ENCODE measurements around the gene KCNMA1.
"Not testable (repeated sequence)": the region's sequence is repeated elsewhere in the genome, so short reads cannot be mapped to it uniquely, and the experiment has no call there.

The KCNMA1 gene

GRCh38 chr10:77522268-77522809 is 115.3 kb downstream of the KCNMA1 start:
- no peak for TF ChIP-seq CTCF (IDR thresholded peaks at IDR 0.05)

GRCh38 chr10:77520995-77521394 is 116.6 kb downstream of the KCNMA1 start:
- Histone ChIP-seq H3K9me3 (no peaks in the 10 kb centered on the region), H3K36me3 (no peaks in the 10 kb centered on the region), H3K4me3 (ENCODE audit: low read depth in 1 of 2, low read length in 1 of 2) (no peak overlapping the region), H3K27ac (no peak overlapping the region), H3K4me1 (ENCODE audit: control insufficient read depth in 1 of 2, insufficient read depth in 1 of 2, low read depth in 1 of 2, low read length in 1 of 2) (no peaks in the 10 kb centered on the region), H3K27me3 (peaks cover 28% of the 10 kb centered on the region)
- no peak for TF ChIP-seq CTCF (IDR thresholded peaks at IDR 0.05)

More at GRCh38 chr10:77522268-77522809, 115.3 kb downstream of the KCNMA1 start:
- H3K4me3 ChIP-seq (ENCODE audit: low read depth in 1 of 2, low read length in 1 of 2) = no peak overlapping the region
- H3K27me3 ChIP-seq = peaks cover 28% of the 10 kb centered on the region
- H3K27ac ChIP-seq = no peak overlapping the region
- no peaks in the 10 kb centered on the region for H3K9me3 ChIP-seq
- H3K36me3 ChIP-seq = no peaks in the 10 kb centered on the region
- no peaks in the 10 kb centered on the region for H3K4me1 ChIP-seq (ENCODE audit: control insufficient read depth in 1 of 2, insufficient read depth in 1 of 2, low read depth in 1 of 2, low read length in 1 of 2)

GRCh38 chr10:77520290-77520689 is 117.3 kb downstream of the KCNMA1 start:
- no peaks in the 10 kb centered on the region for H3K9me3 ChIP-seq
- TF ChIP-seq CTCF (IDR thresholded peaks at IDR 0.05) = no peak
- peaks cover 28% of the 10 kb centered on the region for H3K27me3 ChIP-seq
- no peak overlapping the region for H3K4me3 ChIP-seq (ENCODE audit: low read depth in 1 of 2, low read length in 1 of 2)
- no peaks in the 10 kb centered on the region for H3K4me1 ChIP-seq (ENCODE audit: control insufficient read depth in 1 of 2, insufficient read depth in 1 of 2, low read depth in 1 of 2, low read length in 1 of 2)
- no peak overlapping the region for H3K27ac ChIP-seq
- no peaks in the 10 kb centered on the region for H3K36me3 ChIP-seq

- H3K4me1 ChIP-seq (ENCODE audit: control insufficient read depth in 1 of 2, insufficient read depth in 1 of 2, low read depth in 1 of 2, low read length in 1 of 2); H3K36me3 ChIP-seq; H3K27ac ChIP-seq; H3K4me3 ChIP-seq (ENCODE audit: low read depth in 1 of 2, low read length in 1 of 2); H3K9me3 ChIP-seq: not testable (repeated sequence)
- peaks cover 28% of the 10 kb centered on the region for H3K27me3 ChIP-seq
Observed at GRCh38 chr10:77519791-77520190, 117.8 kb downstream of the KCNMA1 start.

- no peaks in the 10 kb centered on the region for H3K36me3 ChIP-seq
- H3K9me3 ChIP-seq = no peaks in the 10 kb centered on the region
- no peak for TF ChIP-seq CTCF (IDR thresholded peaks at IDR 0.05)
- no peak overlapping the region for H3K27ac ChIP-seq
- no peaks in the 10 kb centered on the region for H3K4me1 ChIP-seq (ENCODE audit: control insufficient read depth in 1 of 2, insufficient read depth in 1 of 2, low read depth in 1 of 2, low read length in 1 of 2)
- no peak overlapping the region for H3K4me3 ChIP-seq (ENCODE audit: low read depth in 1 of 2, low read length in 1 of 2)
- peaks cover 20% of the 10 kb centered on the region for H3K27me3 ChIP-seq
Observed at GRCh38 chr10:77518910-77519274, 118.7 kb downstream of the KCNMA1 start.

GRCh38 chr10:77518241-77518909 is 119.2 kb downstream of the KCNMA1 start:
- Histone ChIP-seq H3K27me3 (peaks cover 15% of the 10 kb centered on the region), H3K9me3 (no peaks in the 10 kb centered on the region), H3K4me1 (ENCODE audit: control insufficient read depth in 1 of 2, insufficient read depth in 1 of 2, low read depth in 1 of 2, low read length in 1 of 2) (no peaks in the 10 kb centered on the region), H3K27ac (no peak overlapping the region), H3K4me3 (ENCODE audit: low read depth in 1 of 2, low read length in 1 of 2) (no peak overlapping the region), H3K36me3 (no peaks in the 10 kb centered on the region)
- no peak for TF ChIP-seq CTCF (IDR thresholded peaks at IDR 0.05)
